RWPE1 (cell line): Measurements from ENCODE around the gene BUD31.
"Not testable (repeated sequence)": the region's sequence is repeated elsewhere in the genome, so short reads cannot be mapped to it uniquely, and the experiment has no call there.

Experiments used
- CTCF ChIA-PET: fragments of 350-600 bp; sonication (Branson Sonifier 250); formaldehyde crosslinking; extraction: SDS; loops from one replicate; lab custom pipeline; 2021; lab: Yijun Ruan, JAX
- POLR2A ChIA-PET: fragments of 400-600 bp; formaldehyde crosslinking; extraction: SDS; loops from one replicate; lab custom pipeline; 2020; ENCODE audit warnings: antibody characterized with exemption; ENCODE audit not compliant: low non-redundant PET; lab: Yijun Ruan, JAX
- DNase-seq: peaks from one replicate; pipeline ENCODE4 v3.0.0; 2012; ENCODE audit warnings: low spot score
- H3K27ac ChIP-seq: fragments of 450-650 bp; 2 replicates; pipeline ENCODE4 v1.5.1; 2017
- TF ChIP-seq, protein P1 (sequence below): fragments of 450-650 bp; conservative IDR thresholded peaks from 2 replicates; pipeline ENCODE4 v1.5.1; 2017; ENCODE audit warnings: low read depth, mild to moderate bottlenecking

Gene BUD31

GRCh38 chr7:99422625-99423024 lies 13.9 kb downstream of the BUD31 start:
- ChIA-PET CTCF (interaction anchor here (0.8 kb wide), 1 partner anchor 8 kb away, joined by 3 read pairs; no protein-coding TSS in a partner anchor), POLR2A (interaction anchor here (0.6 to 1.3 kb wide), 2 partner anchors 16 to 1006 kb away, joined by 3 to 6 read pairs; partner anchors contain the start of genes CPSF4, PTCD1 and ZCWPW1)
- no peak for DNase-seq
- peak overlapping the region; percentile 54 for H3K27ac ChIP-seq
- TF ChIP-seq, protein P1, sequence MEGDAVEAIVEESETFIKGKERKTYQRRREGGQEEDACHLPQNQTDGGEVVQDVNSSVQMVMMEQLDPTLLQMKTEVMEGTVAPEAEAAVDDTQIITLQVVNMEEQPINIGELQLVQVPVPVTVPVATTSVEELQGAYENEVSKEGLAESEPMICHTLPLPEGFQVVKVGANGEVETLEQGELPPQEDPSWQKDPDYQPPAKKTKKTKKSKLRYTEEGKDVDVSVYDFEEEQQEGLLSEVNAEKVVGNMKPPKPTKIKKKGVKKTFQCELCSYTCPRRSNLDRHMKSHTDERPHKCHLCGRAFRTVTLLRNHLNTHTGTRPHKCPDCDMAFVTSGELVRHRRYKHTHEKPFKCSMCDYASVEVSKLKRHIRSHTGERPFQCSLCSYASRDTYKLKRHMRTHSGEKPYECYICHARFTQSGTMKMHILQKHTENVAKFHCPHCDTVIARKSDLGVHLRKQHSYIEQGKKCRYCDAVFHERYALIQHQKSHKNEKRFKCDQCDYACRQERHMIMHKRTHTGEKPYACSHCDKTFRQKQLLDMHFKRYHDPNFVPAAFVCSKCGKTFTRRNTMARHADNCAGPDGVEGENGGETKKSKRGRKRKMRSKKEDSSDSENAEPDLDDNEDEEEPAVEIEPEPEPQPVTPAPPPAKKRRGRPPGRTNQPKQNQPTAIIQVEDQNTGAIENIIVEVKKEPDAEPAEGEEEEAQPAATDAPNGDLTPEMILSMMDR, result no peak

GRCh38 chr7:99424932-99425730 lies 16.4 kb downstream of the BUD31 start:
- POLR2A ChIA-PET, result no interaction called here
- no peak overlapping the region for H3K27ac ChIP-seq
- DNase-seq, result no peak
- CTCF ChIA-PET, result interaction anchor here (0.6 to 0.7 kb wide), 2 partner anchors 9 to 23 kb away, joined by 3 to 5 read pairs; no protein-coding TSS in a partner anchor
- TF ChIP-seq, protein P1, result no peak

- TF ChIP-seq, protein P1, result no peak
- CTCF ChIA-PET, result no interaction called here
- no peak for DNase-seq
- POLR2A ChIA-PET, result no interaction called here
- H3K27ac ChIP-seq, result peak overlapping the region; percentile 9; the same call in 1 of the 2 replicates
These were observed 20.3 kb downstream of the BUD31 start for GRCh38 chr7:99428972-99429566.

- ChIA-PET POLR2A (no interaction called here), CTCF (no interaction called here)
- H3K27ac ChIP-seq, result peak overlapping the region; percentile 9
- TF ChIP-seq, protein P1, result no peak
- no peak for DNase-seq
These were observed 21.0 kb downstream of the BUD31 start for GRCh38 chr7:99429756-99430155.

DNA sequence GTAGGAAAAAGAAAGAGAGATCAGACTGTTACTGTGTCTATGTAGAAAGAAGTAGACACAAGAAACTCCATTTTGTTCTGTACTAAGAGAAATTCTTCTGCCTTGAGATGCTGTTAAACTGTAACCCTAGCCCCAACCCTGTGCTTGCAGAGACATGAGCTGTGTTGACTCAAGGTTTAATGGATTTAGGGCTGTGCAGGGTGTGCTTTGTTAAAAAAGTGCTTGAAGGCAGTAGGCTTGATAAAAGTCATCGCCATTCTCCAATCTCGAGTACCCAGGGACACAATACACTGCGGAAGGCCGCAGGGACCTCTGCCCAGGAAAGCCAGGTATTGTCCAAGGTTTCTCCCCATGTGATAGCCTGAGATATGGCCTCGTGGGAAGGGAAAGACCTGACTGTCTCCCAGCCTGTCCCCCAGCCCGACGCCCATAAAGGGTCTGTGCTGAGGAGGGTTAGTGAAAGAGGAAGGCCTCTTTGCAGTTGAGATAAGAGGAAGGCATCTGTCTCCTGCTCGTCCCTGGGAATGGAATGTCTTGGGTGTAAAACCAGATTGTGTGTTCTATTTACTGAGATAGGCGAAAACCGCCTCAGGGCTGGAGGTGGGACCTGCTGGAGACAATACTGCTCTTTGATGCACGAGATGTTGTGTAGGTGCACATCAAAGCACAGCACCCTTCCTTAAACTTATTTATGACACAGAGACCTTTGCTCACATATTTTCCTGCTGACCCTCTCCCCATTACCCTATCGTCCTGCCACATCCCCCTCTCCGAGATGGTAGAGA lies 23.2 kb downstream of the BUD31 start:
- POLR2A ChIA-PET, DNase-seq, CTCF ChIA-PET: not testable (repeated sequence)
- peak overlapping the region; percentile 29; the same call in 1 of the 2 replicates for H3K27ac ChIP-seq

- H3K27ac ChIP-seq, result no peak overlapping the region
- DNase-seq, result no peak
- POLR2A ChIA-PET, result no interaction called here
- TF ChIP-seq, protein P1, result no peak
- CTCF ChIA-PET, result no interaction called here
These were observed 24.4 kb downstream of the BUD31 start for GRCh38 chr7:99433158-99433557.
